Measurements from ENCODE around the gene SHROOM3. TPM values are rescaled to one million over a fixed set of nuclear protein-coding genes. Genes with fewer than 3 reads are reported as not detected.

The SHROOM3 gene
- total RNA-seq, 3 donors from 2014 or later, result 105 to 263 (median 158) TPM

GRCh38 chr4:76568262-76568661, 133.2 kb downstream of the SHROOM3 start:
- DNase-seq (no peak), ATAC-seq (no peak)
- no peak overlapping the region for H3K4me3 ChIP-seq
- intact Hi-C loops (cut with DNase I, micrococcal nuclease), result no loop called here
- no peaks in the 10 kb centered on the region for H3K9me3 ChIP-seq
- no peaks in the 10 kb centered on the region for H3K36me3 ChIP-seq (ENCODE audit: low read depth)
- H3K4me1 ChIP-seq (ENCODE audit: low read depth), result peaks cover 9% of the 10 kb centered on the region
- TF ChIP-seq CTCF (IDR thresholded peaks at IDR 0.05), result no peak

- no peak for TF ChIP-seq CTCF (IDR thresholded peaks at IDR 0.05)
- peaks cover 9% of the 10 kb centered on the region for H3K4me1 ChIP-seq (ENCODE audit: low read depth)
- H3K9me3 ChIP-seq, result no peaks in the 10 kb centered on the region
- no peaks in the 10 kb centered on the region for H3K36me3 ChIP-seq (ENCODE audit: low read depth)
- DNase-seq, result no peak
- no peak overlapping the region for H3K4me3 ChIP-seq
- intact Hi-C loops (cut with DNase I, micrococcal nuclease), result no loop called here
- peak; percentile 64 for ATAC-seq
Observed at GRCh38 chr4:76569225-76569624, 134.2 kb downstream of the SHROOM3 start.

- no peak for ATAC-seq
Observed at GRCh38 chr4:76569706-76570105, 134.7 kb downstream of the SHROOM3 start.

GRCh38 chr4:76570141-76570973, 135.3 kb downstream of the SHROOM3 start:
- DNase-seq, result no peak
- intact Hi-C loops (cut with DNase I, micrococcal nuclease), result loop anchor here in 1 of 2 donors (10.0 kb wide), 1 partner anchor 56 kb away; no protein-coding TSS in a partner anchor
- no peaks in the 10 kb centered on the region for H3K9me3 ChIP-seq
- ATAC-seq, result peak; percentile 58
- H3K36me3 ChIP-seq (ENCODE audit: low read depth), result no peaks in the 10 kb centered on the region
- H3K4me3 ChIP-seq, result no peak overlapping the region
- no peak for TF ChIP-seq CTCF (IDR thresholded peaks at IDR 0.05)
- peaks cover 9% of the 10 kb centered on the region for H3K4me1 ChIP-seq (ENCODE audit: low read depth)

More at GRCh38 chr4:76569706-76570105, 134.7 kb downstream of the SHROOM3 start:
- TF ChIP-seq CTCF (IDR thresholded peaks at IDR 0.05), result no peak
- Histone ChIP-seq H3K9me3 (no peaks in the 10 kb centered on the region), H3K36me3 (ENCODE audit: low read depth) (no peaks in the 10 kb centered on the region), H3K4me1 (ENCODE audit: low read depth) (peaks cover 9% of the 10 kb centered on the region), H3K4me3 (no peak overlapping the region)
- intact Hi-C loops (cut with DNase I, micrococcal nuclease), result loop anchor here in 1 of 2 donors (10.0 kb wide), 1 partner anchor 55 kb away; no protein-coding TSS in a partner anchor
- no peak for DNase-seq

GRCh38 chr4:76571274-76571673, 136.2 kb downstream of the SHROOM3 start:
- Histone ChIP-seq H3K4me3 (no peak overlapping the region), H3K36me3 (ENCODE audit: low read depth) (no peaks in the 10 kb centered on the region), H3K9me3 (no peaks in the 10 kb centered on the region), H3K4me1 (ENCODE audit: low read depth) (peaks cover 9% of the 10 kb centered on the region)
- intact Hi-C loops (cut with DNase I, micrococcal nuclease), result loop anchor here in 1 of 2 donors (10.0 kb wide), 1 partner anchor 56 kb away; no protein-coding TSS in a partner anchor
- ATAC-seq, result peak; percentile 73
- no peak for DNase-seq
- TF ChIP-seq CTCF (IDR thresholded peaks at IDR 0.05), result no peak

Data from mucosa of descending colon (tissue), 3 donors.